GM12878 (cell line): Measurements from ENCODE around the gene TMEM131L. TPM values are rescaled to one million over a fixed set of nuclear protein-coding genes. Genes with fewer than 3 reads are reported as not detected.

ENCODE experiments used
- ATAC-seq: fragments of 200-7000 bp; cut with Tn5 transposase; 3 replicates; pipeline ENCODE4 v1.9.1; 2020; ENCODE audit warnings: mild to moderate bottlenecking, moderate library complexity
- BruUV-seq: library from RNA; stranded (reverse); fragments of 400-500 nt; replicated peaks from 2 replicates; lab custom pipeline; 2021; lab: Mats Ljungman, UMichigan
- CTCF ChIA-PET: fragments of 300-600 bp; sonication (Branson Sonifier 250); formaldehyde crosslinking; extraction: SDS; loops from one replicate; lab custom pipeline; 2021; ENCODE audit warnings: inconsistent platforms; lab: Yijun Ruan, JAX
- POLR2A ChIA-PET: fragments of 350-600 bp; formaldehyde crosslinking; extraction: SDS; loops from one replicate; lab custom pipeline; 2021; ENCODE audit warnings: inconsistent platforms; lab: Charles Lee
- RAD21 ChIA-PET: fragments of 300-600 bp; sonication (Branson Sonifier 250); formaldehyde crosslinking; loops from one replicate; lab custom pipeline; 2023; ENCODE audit warnings: antibody characterized with exemption; ENCODE audit not compliant: unreplicated experiment; lab: Charles Lee
- SMC1A ChIA-PET: fragments of 300-600 bp; sonication (Branson Sonifier 250); formaldehyde crosslinking; loops from one replicate; lab custom pipeline; 2023; ENCODE audit not compliant: unreplicated experiment, uncharacterized antibody; lab: Charles Lee
- DNase-seq: peaks from one replicate; pipeline ENCODE4 v3.0.0-alpha.2; 2011; ENCODE audit warnings: low read depth, low spot score
- FAIRE-seq: peaks from 3 replicates; lab custom pipeline; 2011; peaks lifted over from hg19 to GRCh38; lab: Jason Lieb, UNC
- H2AFZ ChIP-seq: 2 replicates; pipeline ENCODE4 v1.6.0; 2011; ENCODE audit warnings: low read depth, low read length, control low read depth; ENCODE audit not compliant: control insufficient read depth
- H3K27ac ChIP-seq: 2 replicates; pipeline ENCODE4 v1.5.1; 2011; ENCODE audit warnings: control low read depth; ENCODE audit not compliant: control insufficient read depth, insufficient read depth
- H3K27me3 ChIP-seq, 2 experiments: replicated peaks in 1 of 2; 2 replicates each; pipeline versions ENCODE4 v1.6.0 to v1.6.1; 2011; ENCODE audit warnings: low read length in 1 of 2; ENCODE audit not compliant: control insufficient read depth in 2 of 2, insufficient read depth in 2 of 2
- H3K36me3 ChIP-seq, 2 experiments: 2 replicates each; pipeline ENCODE4 v1.5.1; 2011; ENCODE audit warnings: low read length in 1 of 2; ENCODE audit not compliant: control insufficient read depth in 2 of 2, insufficient read depth in 2 of 2
- H3K4me1 ChIP-seq: 2 replicates; pipeline ENCODE4 v1.6.1; 2011; ENCODE audit warnings: mild to moderate bottlenecking, low read length, moderate library complexity, mixed read lengths; ENCODE audit not compliant: control insufficient read depth, insufficient read depth
- H3K4me2 ChIP-seq: 2 replicates; pipeline ENCODE4 v1.6.0; 2011; ENCODE audit warnings: control low read depth; ENCODE audit not compliant: control insufficient read depth, insufficient read depth
- H3K4me3 ChIP-seq: fragments of 200-600 bp; sonication (generic); 2 replicates; pipeline ENCODE4 v1.5.1; 2016
- H3K79me2 ChIP-seq: 2 replicates; pipeline ENCODE4 v1.6.0; 2011; ENCODE audit warnings: low read length; ENCODE audit not compliant: control insufficient read depth, insufficient read depth
- H3K9ac ChIP-seq: 2 replicates; pipeline ENCODE4 v1.8.0; 2011; ENCODE audit warnings: low read length, control low read depth, mixed read lengths; ENCODE audit not compliant: control insufficient read depth, insufficient read depth
- H3K9me3 ChIP-seq: replicated peaks from 3 replicates; pipeline ENCODE4 v1.5.1; 2011; ENCODE audit warnings: mild to moderate bottlenecking, low read length; ENCODE audit not compliant: control insufficient read depth, insufficient read depth
- H4K20me1 ChIP-seq: 2 replicates; pipeline ENCODE4 v1.6.0; 2011; ENCODE audit not compliant: control insufficient read depth, insufficient read depth
- BACH1 ChIP-seq: fragments of 450-650 bp; IDR thresholded peaks from 2 replicates; pipeline ENCODE4 v1.6.1; 2017; ENCODE audit warnings: mild to moderate bottlenecking, borderline replicate concordance
- BRCA1 ChIP-seq: IDR thresholded peaks from 2 replicates; pipeline ENCODE4 v1.6.1; 2011; ENCODE audit warnings: low read depth, low read length, improper control_type of control experiment
- KAT2A ChIP-seq: conservative IDR thresholded peaks from 2 replicates; pipeline ENCODE4 v1.6.1; 2011; ENCODE audit warnings: low read depth, low read length; ENCODE audit not compliant: control insufficient read depth
- MEF2A ChIP-seq: IDR thresholded peaks from 2 replicates; pipeline ENCODE4 v1.6.1; 2011; ENCODE audit warnings: low read depth, mild to moderate bottlenecking, low read length, moderate library complexity; ENCODE audit not compliant: insufficient read depth
- MEF2B ChIP-seq: fragments of 450-650 bp; IDR thresholded peaks from 2 replicates; pipeline ENCODE4 v1.6.1; 2018; ENCODE audit warnings: mild to moderate bottlenecking, moderate library complexity; ENCODE audit not compliant: partially characterized antibody, poor library complexity, severe bottlenecking
- MTA2 ChIP-seq: fragments of 450-650 bp; IDR thresholded peaks from 2 replicates; pipeline ENCODE4 v1.6.1; 2016; ENCODE audit warnings: low read depth, mild to moderate bottlenecking, moderate library complexity
- MYC ChIP-seq: IDR thresholded peaks from 2 replicates; pipeline ENCODE4 v1.6.1; 2011; ENCODE audit warnings: mild to moderate bottlenecking, low read length, moderate library complexity, inconsistent platforms; ENCODE audit not compliant: insufficient read depth, insufficient replicate concordance, insufficient read length, severe bottlenecking
- POLR2A ChIP-seq: IDR thresholded peaks from 2 replicates; pipeline ENCODE4 v1.6.1; 2011; ENCODE audit warnings: low read depth, mild to moderate bottlenecking, low read length
- POLR2AphosphoS5 ChIP-seq: IDR thresholded peaks from 2 replicates; pipeline ENCODE4 v1.6.1; 2011; ENCODE audit warnings: mild to moderate bottlenecking, low read length, inconsistent platforms
- TCF12 ChIP-seq: IDR thresholded peaks from 2 replicates; pipeline ENCODE4 v1.6.1; 2011; ENCODE audit warnings: low read depth, mild to moderate bottlenecking, low read length
- YY1 ChIP-seq: IDR thresholded peaks from 2 replicates; pipeline ENCODE4 v1.6.1; 2011; ENCODE audit warnings: low read depth, mild to moderate bottlenecking, low read length
- ZBED1 ChIP-seq: IDR thresholded peaks from 2 replicates; pipeline ENCODE4 v1.6.1; 2016; ENCODE audit warnings: borderline replicate concordance
- ZZZ3 ChIP-seq: IDR thresholded peaks from 2 replicates; pipeline ENCODE4 v1.6.1; 2011; ENCODE audit warnings: low read depth; ENCODE audit not compliant: control insufficient read depth, insufficient read length
- WGBS: methylation state at CpG from one replicate; pipeline ENCODE4 v1.1.6; 2016; ENCODE audit warnings: low lambda C conversion rate; ENCODE audit not compliant: insufficient replicate concordance, insufficient coverage; ENCODE audit errors: missing lambda C conversion rate; 5-methylcytosine and 5-hydroxymethylcytosine counted together
- in situ Hi-C: fragments of 300-500 bp; cut with MboI; formaldehyde crosslinking; loops from 9 replicates; pipeline ENCODE4 v1.14.3; 2018; ENCODE audit warnings: mixed read lengths
- intact Hi-C: fragments of 100-400 bp; cut with micrococcal nuclease; formaldehyde crosslinking; loops from one replicate; pipeline ENCODE4 v1.14.2; 2022; ENCODE audit not compliant: unreplicated experiment
- polyA plus RNA-seq, 11 experiments: library from polyadenylated mRNA; depleted of rRNA in 4 of 11; unstranded in 6 of 11; stranded (reverse) in 5 of 11; fragments of >200 nt; fragmentation: Nextera tagmentation in 4 of 11; fragmentation: Illumina TruSeq in 1 of 11; extraction: Ambion mirVana in 4 of 11; extraction: Trizol in 1 of 11; gene quantifications; 1 replicate in 1 of 11; 2 replicates in 10 of 11; pipeline versions ENCODE4 v1.2.1 to v1.2.3, GENCODE V29; 2011 to 2016; ENCODE audit warnings: inconsistent platforms in 2 of 11, missing spikeins in 2 of 11, low read depth in 1 of 11
- total RNA-seq, 4 experiments: library from RNA; depleted of rRNA in 3 of 4; stranded (reverse); fragments of >200 nt in 3 of 4; fragmentation: Illumina TruSeq in 1 of 4; extraction: Trizol in 1 of 4; gene quantifications; 2 replicates each; pipeline versions ENCODE4 v1.2.1 to v1.2.3, GENCODE V29; 2013 to 2021
- TF ChIP-seq, protein P1 (sequence below): fragments of 150-350 bp; IDR thresholded peaks from 2 replicates; pipeline ENCODE4 v1.6.1; 2014; ENCODE audit warnings: mild to moderate bottlenecking, low read depth, low read length
- TF ChIP-seq, protein P2 (sequence below): IDR thresholded peaks from 2 replicates; pipeline ENCODE4 v1.6.1; 2011; ENCODE audit warnings: borderline replicate concordance, low read depth, mild to moderate bottlenecking, moderate library complexity, low read length; ENCODE audit not compliant: insufficient read depth, poor library complexity, severe bottlenecking
- TF ChIP-seq, protein P3 (sequence below): IDR thresholded peaks from 2 replicates; pipeline ENCODE4 v1.6.1; 2011; ENCODE audit warnings: low read depth, mild to moderate bottlenecking, low read length, moderate library complexity, borderline replicate concordance; ENCODE audit errors: extremely low read depth

TMEM131L gene
- total and polyA plus RNA-seq, 10 of the 15 experiments (the other 5 are each of a cell fraction or from before 2014, with no cell fraction given), result 8.5 to 101 (median 74.4) TPM

DNA sequence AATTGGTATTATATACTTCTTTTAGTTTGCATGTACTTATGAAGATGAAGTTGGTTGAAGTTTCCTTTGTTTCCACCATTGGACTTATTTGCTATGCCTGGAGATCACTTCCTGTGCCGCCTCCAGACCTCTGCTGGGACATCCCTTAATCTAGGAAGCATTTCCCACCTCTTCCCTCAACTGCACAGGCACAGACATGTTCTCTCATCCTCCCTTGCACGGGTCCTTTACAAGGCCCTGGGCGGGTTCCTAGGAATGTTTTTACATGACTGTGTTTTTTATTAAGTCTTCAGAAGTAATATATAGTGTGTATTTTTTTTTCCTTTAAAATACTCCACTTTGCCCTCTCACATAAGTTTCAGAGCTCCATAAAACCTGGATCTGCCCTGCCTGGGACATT, 51.0 kb downstream of the TMEM131L start:
- H4K20me1 ChIP-seq, result no peaks in the 10 kb centered on the region
- no TSS peak for BruUV-seq
- intact Hi-C loops (no loop called here), in situ Hi-C loops (no loop called here)
- no peaks in the 10 kb centered on the region; the same call in 2 of the 3 replicates for H3K9me3 ChIP-seq
- ChIA-PET POLR2A (interaction anchor here (1.0 kb wide), 1 partner anchor 9 kb away, joined by 4 read pairs; no protein-coding TSS in a partner anchor), RAD21 (interaction anchor here (1.4 to 10.7 kb wide), 3 partner anchors 26 to 84 kb away, joined by 4 to 197 read pairs (median 6); no protein-coding TSS in a partner anchor), CTCF (interaction anchor here (1.2 kb wide), 1 partner anchor 25 kb away, joined by 3 read pairs; no protein-coding TSS in a partner anchor), SMC1A (interaction anchor here (0.9 to 12.9 kb wide), 5 partner anchors 16 to 35 kb away, joined by 3 to 177 read pairs (median 70); no protein-coding TSS in a partner anchor)
- peaks cover 99% of the 10 kb centered on the region for H3K79me2 ChIP-seq
- ATAC-seq (no peak), DNase-seq (no peak), FAIRE-seq (no peak)
- H3K36me3 ChIP-seq, result peaks cover 0 to 32% of the 10 kb centered on the region in 2 experiments; a peak in 2 of 4 replicates
- 0 out of 2 replicates have a peak overlapping the region, but pooled peaks have one; percentile 5 for H3K4me2 ChIP-seq
- H3K27me3 ChIP-seq, result no peaks in the 10 kb centered on the region
- H3K27ac ChIP-seq, result no peak overlapping the region
- TF ChIP-seq MEF2A, result no peak
- TF ChIP-seq KAT2A, result no peak
- no peak for TF ChIP-seq YY1
- TF ChIP-seq POLR2A, result no peak
- no peak for TF ChIP-seq ZZZ3
- no peak for TF ChIP-seq BACH1
- no peak for TF ChIP-seq MTA2
- TF ChIP-seq POLR2AphosphoS5, result no peak
- TF ChIP-seq BRCA1, result no peak
- TF ChIP-seq TCF12, result no peak
- TF ChIP-seq, protein P1, sequence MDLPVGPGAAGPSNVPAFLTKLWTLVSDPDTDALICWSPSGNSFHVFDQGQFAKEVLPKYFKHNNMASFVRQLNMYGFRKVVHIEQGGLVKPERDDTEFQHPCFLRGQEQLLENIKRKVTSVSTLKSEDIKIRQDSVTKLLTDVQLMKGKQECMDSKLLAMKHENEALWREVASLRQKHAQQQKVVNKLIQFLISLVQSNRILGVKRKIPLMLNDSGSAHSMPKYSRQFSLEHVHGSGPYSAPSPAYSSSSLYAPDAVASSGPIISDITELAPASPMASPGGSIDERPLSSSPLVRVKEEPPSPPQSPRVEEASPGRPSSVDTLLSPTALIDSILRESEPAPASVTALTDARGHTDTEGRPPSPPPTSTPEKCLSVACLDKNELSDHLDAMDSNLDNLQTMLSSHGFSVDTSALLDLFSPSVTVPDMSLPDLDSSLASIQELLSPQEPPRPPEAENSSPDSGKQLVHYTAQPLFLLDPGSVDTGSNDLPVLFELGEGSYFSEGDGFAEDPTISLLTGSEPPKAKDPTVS, result no peak
- no peak for TF ChIP-seq MYC
- TF ChIP-seq, protein P2, sequence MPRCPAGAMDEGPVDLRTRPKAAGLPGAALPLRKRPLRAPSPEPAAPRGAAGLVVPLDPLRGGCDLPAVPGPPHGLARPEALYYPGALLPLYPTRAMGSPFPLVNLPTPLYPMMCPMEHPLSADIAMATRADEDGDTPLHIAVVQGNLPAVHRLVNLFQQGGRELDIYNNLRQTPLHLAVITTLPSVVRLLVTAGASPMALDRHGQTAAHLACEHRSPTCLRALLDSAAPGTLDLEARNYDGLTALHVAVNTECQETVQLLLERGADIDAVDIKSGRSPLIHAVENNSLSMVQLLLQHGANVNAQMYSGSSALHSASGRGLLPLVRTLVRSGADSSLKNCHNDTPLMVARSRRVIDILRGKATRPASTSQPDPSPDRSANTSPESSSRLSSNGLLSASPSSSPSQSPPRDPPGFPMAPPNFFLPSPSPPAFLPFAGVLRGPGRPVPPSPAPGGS, result no peak
- TF ChIP-seq MEF2B, result no peak
- no peak for TF ChIP-seq ZBED1
- TF ChIP-seq, protein P3, sequence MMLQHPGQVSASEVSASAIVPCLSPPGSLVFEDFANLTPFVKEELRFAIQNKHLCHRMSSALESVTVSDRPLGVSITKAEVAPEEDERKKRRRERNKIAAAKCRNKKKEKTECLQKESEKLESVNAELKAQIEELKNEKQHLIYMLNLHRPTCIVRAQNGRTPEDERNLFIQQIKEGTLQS, result no peak
- no peak overlapping the region for H3K4me3 ChIP-seq
- peaks cover 61% of the 10 kb centered on the region for H3K4me1 ChIP-seq
- WGBS, result 78% methylated on average over 3 of the region's 3 CpGs
- H2AFZ ChIP-seq, result no peak overlapping the region
- no peak overlapping the region for H3K9ac ChIP-seq
